ENCODE measurements around the gene NAA80.

- TF ChIP-seq ZBTB7A (IDR thresholded peaks at IDR 0.05; ENCODE audit: low read depth) = no peak
- TF ChIP-seq EP300 (IDR thresholded peaks at IDR 0.05; ENCODE audit: borderline replicate concordance) = no peak
- TF ChIP-seq TEAD4 (IDR thresholded peaks at IDR 0.05) = no peak
- TF ChIP-seq NFIC (IDR thresholded peaks at IDR 0.05) = no peak
- TF ChIP-seq USF1 (IDR thresholded peaks at IDR 0.05) = no peak
- TF ChIP-seq REST (IDR thresholded peaks at IDR 0.05; ENCODE audit: low read depth) = no peak
- TF ChIP-seq YY1 (IDR thresholded peaks at IDR 0.05; ENCODE audit: low read depth) = no peak
- TF ChIP-seq RAD21 (IDR thresholded peaks at IDR 0.05; ENCODE audit: low read depth) = no peak
- TF ChIP-seq TCF12 (IDR thresholded peaks at IDR 0.05; ENCODE audit: low read depth) = no peak
These were observed 49.7 kb downstream of the NAA80 start for GRCh38 chr3:50249457-50249856.
